Measurements from ENCODE around the gene KLHL10.

- TF ChIP-seq CTCF (IDR thresholded peaks at IDR 0.05 in 8 of 11, conservative IDR thresholded peaks at IDR 0.05 in 3 of 11) = peak in 9 of 11 experiments; percentile 43 to 83 (median 74)
- no peak for TF ChIP-seq POLR2A (IDR thresholded peaks at IDR 0.05)
- peak; percentile 25 to 66 (median 64) for TF ChIP-seq POLR2AphosphoS5 (IDR thresholded peaks at IDR 0.05)
Measured at GRCh38 chr17:41811549-41812380, 25.9 kb upstream of the KLHL10 start, which contains the start of gene P3H4.
